Measurements from ENCODE around the gene BCL2. TPM values are rescaled to one million over a fixed set of nuclear protein-coding genes. Genes with fewer than 3 reads are reported as not detected.

The BCL2 gene
- total RNA-seq, 2 donors from 2014 or later: 13.9 to 16.4 TPM

- Histone ChIP-seq H3K4me1 (peaks cover 18% of the 10 kb centered on the region), H3K36me3 (no peaks in the 10 kb centered on the region)
- intact Hi-C loops (cut with DNase I): no loop called here
These were observed 132.4 kb downstream of the BCL2 start for GRCh38 chr18:63187223-63187574.

GRCh38 chr18:63186520-63187222 is 132.9 kb downstream of the BCL2 start:
- Histone ChIP-seq H3K4me1 (peaks cover 18% of the 10 kb centered on the region), H3K27me3 (no peaks in the 10 kb centered on the region), H3K9ac (ENCODE audit: low read depth in 2 of 2, low read length in 2 of 2) (no peak overlapping the region), H3K4me3 (no peak overlapping the region), H3K36me3 (no peaks in the 10 kb centered on the region), H3K27ac (no peak overlapping the region), H3K9me3 (no peaks in the 10 kb centered on the region)
- DNase-seq: no peak
- intact Hi-C loops (cut with DNase I): no loop called here
- no peak for TF ChIP-seq CTCF (IDR thresholded peaks at IDR 0.05)

More at GRCh38 chr18:63187223-63187574, 132.4 kb downstream of the BCL2 start:
- TF ChIP-seq CTCF (IDR thresholded peaks at IDR 0.05): no peak
- H3K9me3 ChIP-seq: no peaks in the 10 kb centered on the region
- DNase-seq: no peak
- no peak overlapping the region for H3K4me3 ChIP-seq
- H3K9ac ChIP-seq (ENCODE audit: low read depth in 2 of 2, low read length in 2 of 2): no peak overlapping the region
- H3K27ac ChIP-seq: no peak overlapping the region
- H3K27me3 ChIP-seq: no peaks in the 10 kb centered on the region

GRCh38 chr18:63185984-63186383 is 133.6 kb downstream of the BCL2 start:
- no peak overlapping the region for H3K4me3 ChIP-seq
- no peaks in the 10 kb centered on the region for H3K36me3 ChIP-seq
- no peak for DNase-seq
- no peak overlapping the region for H3K27ac ChIP-seq
- intact Hi-C loops (cut with DNase I): no loop called here
- H3K27me3 ChIP-seq: no peaks in the 10 kb centered on the region
- no peak for TF ChIP-seq CTCF (IDR thresholded peaks at IDR 0.05)
- H3K9me3 ChIP-seq: no peaks in the 10 kb centered on the region
- no peak overlapping the region for H3K9ac ChIP-seq (ENCODE audit: low read depth in 2 of 2, low read length in 2 of 2)
- H3K4me1 ChIP-seq: peaks cover 21% of the 10 kb centered on the region

GRCh38 chr18:63183952-63184770 is 135.4 kb downstream of the BCL2 start:
- intact Hi-C loops (cut with DNase I): no loop called here
- Histone ChIP-seq H3K27ac (peak overlapping the region; percentile 75), H3K4me1 (peaks cover 28% of the 10 kb centered on the region), H3K9me3 (no peaks in the 10 kb centered on the region), H3K9ac (ENCODE audit: low read depth in 2 of 2, low read length in 2 of 2) (no peak overlapping the region), H3K36me3 (no peaks in the 10 kb centered on the region), H3K4me3 (no peak overlapping the region), H3K27me3 (no peaks in the 10 kb centered on the region)
- no peak for TF ChIP-seq CTCF (IDR thresholded peaks at IDR 0.05)
- DNase-seq: no peak

- Histone ChIP-seq H3K27ac (peak overlapping the region; percentile 75), H3K9ac (ENCODE audit: low read depth in 2 of 2, low read length in 2 of 2) (peak overlapping the region in 1 of 2 donors; percentile 77), H3K4me3 (no peak overlapping the region), H3K9me3 (no peaks in the 10 kb centered on the region), H3K27me3 (no peaks in the 10 kb centered on the region), H3K36me3 (no peaks in the 10 kb centered on the region), H3K4me1 (peaks cover 33% of the 10 kb centered on the region)
- intact Hi-C loops (cut with DNase I): no loop called here
- no peak for DNase-seq
- no peak for TF ChIP-seq CTCF (IDR thresholded peaks at IDR 0.05)
These were observed 136.2 kb downstream of the BCL2 start for GRCh38 chr18:63183378-63183777.

Measured in colonic mucosa (tissue), 4 donors.